HTR-8/SVneo (cell line): ENCODE data around the gene SERINC1.
A peak's percentile ranks its signal among the peaks of the same experiment; 100 is the strongest.

Source experiments
- DNase-seq: peaks from one replicate; pipeline ENCODE4 v3.0.0; 2011; ENCODE audit warnings: low spot score, mixed read lengths; ENCODE audit not compliant: insufficient read length
- FAIRE-seq: peaks from 2 replicates; lab custom pipeline; 2011; peaks lifted over from hg19 to GRCh38; lab: Jason Lieb, UNC

Gene SERINC1

GRCh38 chr6:122445274-122445673 is 26.3 kb downstream of the SERINC1 start:
- FAIRE-seq (no peak), DNase-seq (no peak)

DNA sequence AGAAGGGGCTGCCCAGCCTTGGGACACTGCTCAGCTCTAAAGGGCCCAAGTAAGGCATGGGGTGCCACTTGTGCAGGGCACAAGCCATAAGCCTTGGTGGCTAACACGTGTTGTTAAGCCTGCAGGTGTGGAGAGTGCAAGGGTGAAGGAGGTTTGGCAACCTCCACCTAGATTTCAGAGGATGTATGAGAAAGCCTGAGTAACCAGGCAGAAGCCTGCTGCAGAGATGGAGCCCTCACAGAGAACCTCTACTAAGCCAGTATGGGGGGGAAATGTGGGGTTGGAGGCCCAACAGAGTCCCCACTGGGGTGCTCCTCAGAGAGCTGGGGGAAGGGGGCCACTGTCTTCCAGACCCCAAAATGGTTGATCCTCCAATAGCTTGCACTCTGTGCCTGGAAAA is 32.6 kb downstream of the SERINC1 start:
- FAIRE-seq (no peak), DNase-seq (no peak)

DNA sequence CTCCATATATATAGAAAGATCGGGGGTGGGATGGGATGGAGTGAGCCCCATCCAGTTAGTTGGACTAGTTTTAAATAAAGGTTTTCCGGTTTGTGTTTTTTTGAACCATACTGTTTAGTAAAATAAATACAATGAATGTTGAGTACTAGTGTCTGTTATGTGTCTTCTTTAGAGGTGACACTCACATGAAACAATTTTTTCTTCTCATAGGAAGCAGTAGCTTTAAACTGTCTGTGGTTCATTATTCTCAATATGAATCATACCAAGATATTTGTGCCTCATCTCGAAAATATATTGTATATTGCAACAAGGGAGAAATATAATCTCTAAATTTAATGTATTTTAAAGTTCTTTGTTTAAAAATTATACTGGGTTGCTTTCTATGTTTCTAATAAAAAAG is 38.8 kb downstream of the SERINC1 start:
- DNase-seq = no peak
- FAIRE-seq = no peak

DNA sequence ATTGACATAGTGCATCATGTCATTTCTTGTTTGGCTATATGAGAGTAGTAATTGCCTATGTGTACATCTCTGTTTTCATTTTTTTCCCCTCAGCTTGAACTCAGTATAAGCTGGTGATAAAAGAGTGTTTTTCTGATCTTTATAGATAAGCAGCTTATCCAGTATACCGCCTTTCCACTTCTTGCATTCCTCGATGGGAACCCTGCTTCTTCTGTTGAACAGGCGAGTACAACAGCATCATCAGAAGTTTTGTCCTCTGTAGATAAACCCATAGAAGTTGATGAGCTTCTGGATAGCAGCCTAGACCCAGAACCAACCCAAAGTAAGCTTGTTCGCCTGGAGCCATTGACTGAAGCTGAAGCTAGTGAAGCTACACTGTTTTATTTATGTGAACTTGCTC is 39.8 kb downstream of the SERINC1 start:
- FAIRE-seq = no peak
- no peak for DNase-seq

DNA sequence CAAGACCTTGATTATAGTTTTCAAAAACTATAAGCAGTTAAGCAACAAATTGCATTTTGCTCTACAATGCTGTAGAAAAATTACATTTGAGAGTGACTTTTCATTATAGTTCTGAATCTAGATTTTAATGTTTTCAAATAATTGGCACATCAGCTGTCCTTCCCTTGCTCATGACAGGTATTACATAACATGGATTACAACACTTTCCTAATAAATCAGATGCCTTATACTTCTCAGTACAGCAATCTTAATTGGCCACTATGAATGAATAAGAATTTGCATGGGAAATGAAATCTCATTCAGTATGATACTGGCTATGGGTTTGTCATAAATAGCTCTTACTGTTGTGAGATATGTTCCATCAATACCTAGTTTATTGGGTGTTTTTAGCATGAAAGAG is 42.3 kb downstream of the SERINC1 start:
- FAIRE-seq (no peak), DNase-seq (no peak)

DNA sequence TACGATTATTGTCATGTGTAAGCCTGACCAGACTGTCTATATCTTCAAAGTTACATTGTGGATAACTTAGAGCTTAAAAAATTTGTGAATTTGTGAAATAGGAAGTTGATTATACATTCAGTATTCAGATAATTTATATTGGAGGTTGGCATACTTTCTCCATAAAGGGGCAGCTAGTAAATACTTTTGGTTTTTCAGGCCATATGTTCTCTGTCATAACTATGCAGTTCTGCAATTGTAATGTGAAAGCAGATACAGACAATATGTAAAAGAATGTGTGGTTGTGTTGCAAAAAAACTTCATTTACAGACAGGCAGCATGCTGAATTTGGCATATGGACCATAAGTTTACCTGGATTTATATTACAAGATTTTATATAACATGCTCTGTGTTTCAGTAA is 42.8 kb downstream of the SERINC1 start:
- FAIRE-seq = no peak
- DNase-seq = no peak

- DNase-seq = no peak
- no peak for FAIRE-seq
These were observed 45.0 kb downstream of the SERINC1 start for GRCh38 chr6:122426597-122426996.

GRCh38 chr6:122423734-122424133 is 47.9 kb downstream of the SERINC1 start:
- FAIRE-seq (no peak), DNase-seq (no peak)

- no peak for DNase-seq
These were observed 48.9 kb downstream of the SERINC1 start for GRCh38 chr6:122422614-122423267.

GRCh38 chr6:122422003-122422402 is 49.6 kb downstream of the SERINC1 start:
- FAIRE-seq = no peak
- DNase-seq = no peak

More at GRCh38 chr6:122422614-122423267, 48.9 kb downstream of the SERINC1 start:
- peak; percentile 77 for FAIRE-seq

GRCh38 chr6:122416825-122417224 is 54.8 kb downstream of the SERINC1 start:
- DNase-seq (no peak), FAIRE-seq (no peak)

DNA sequence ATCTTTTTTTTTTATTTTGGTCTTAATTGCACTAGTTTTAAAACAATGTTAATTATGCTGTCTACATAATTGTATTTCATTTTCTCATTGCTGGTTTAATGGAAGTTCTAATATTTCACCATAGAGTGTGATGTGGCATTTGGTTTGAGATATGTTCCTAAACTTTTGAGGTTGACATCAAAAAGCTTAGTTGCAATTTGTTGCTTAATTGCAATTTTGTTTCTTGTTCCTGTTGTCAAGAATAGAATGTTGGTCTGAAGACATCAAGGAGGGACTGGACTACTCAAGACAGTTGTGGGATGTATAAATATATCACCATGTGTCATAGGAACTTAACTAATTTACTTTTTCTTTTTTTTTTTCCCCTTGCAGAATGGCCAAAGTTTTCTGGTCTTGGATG is 59.6 kb downstream of the SERINC1 start:
- DNase-seq (no peak), FAIRE-seq (no peak)

- FAIRE-seq = no peak
- no peak for DNase-seq
These were observed 62.7 kb downstream of the SERINC1 start for GRCh38 chr6:122408702-122409458.

- DNase-seq (no peak), FAIRE-seq (no peak)
These were observed 63.4 kb downstream of the SERINC1 start for GRCh38 chr6:122408240-122408639.

DNA sequence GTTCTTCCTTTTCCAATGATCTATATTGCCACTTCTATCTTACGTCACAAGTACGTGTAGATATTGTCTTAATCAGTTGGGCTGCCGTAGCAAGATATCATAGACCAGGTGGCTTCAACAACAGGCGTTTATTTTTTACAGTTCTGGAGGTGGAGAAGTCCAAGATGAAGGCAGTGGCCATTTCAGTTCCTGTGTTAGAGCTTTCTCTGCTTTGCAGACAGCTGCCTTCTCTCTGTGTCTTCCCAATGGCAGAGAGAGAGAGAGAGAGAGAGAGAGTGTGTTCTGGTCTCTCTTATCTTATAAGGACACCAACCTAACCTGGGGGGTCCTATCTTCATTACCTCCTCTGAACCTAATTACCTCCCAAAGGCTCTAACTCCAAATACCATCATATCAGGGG is 63.9 kb downstream of the SERINC1 start:
- FAIRE-seq (no peak), DNase-seq (no peak)

- DNase-seq = no peak
These were observed 65.4 kb downstream of the SERINC1 start for GRCh38 chr6:122406187-122406586.

DNA sequence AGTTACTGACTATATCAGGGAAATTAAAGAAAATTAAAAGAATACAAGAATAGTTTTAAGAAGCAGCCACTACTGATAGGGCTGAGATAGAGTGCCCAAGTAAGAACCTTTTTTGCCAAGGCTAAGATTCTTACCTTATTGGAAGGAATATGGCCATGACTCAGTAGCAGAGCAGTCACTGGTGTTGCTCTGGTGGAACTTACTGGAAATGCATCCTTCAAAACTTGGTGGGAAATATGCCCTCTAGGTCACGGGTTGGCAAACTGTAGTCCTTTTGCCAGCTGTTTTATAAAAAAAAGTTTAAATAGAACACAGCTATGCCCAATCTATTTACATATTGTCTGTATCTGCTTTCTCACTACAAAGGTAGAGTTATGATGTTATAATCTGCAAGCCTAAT is 66.2 kb downstream of the SERINC1 start:
- DNase-seq (no peak), FAIRE-seq (no peak)

More at GRCh38 chr6:122406187-122406586, 65.4 kb downstream of the SERINC1 start:
- FAIRE-seq = no peak

GRCh38 chr6:122404444-122404843 is 67.2 kb downstream of the SERINC1 start:
- FAIRE-seq (no peak), DNase-seq (no peak)

DNA sequence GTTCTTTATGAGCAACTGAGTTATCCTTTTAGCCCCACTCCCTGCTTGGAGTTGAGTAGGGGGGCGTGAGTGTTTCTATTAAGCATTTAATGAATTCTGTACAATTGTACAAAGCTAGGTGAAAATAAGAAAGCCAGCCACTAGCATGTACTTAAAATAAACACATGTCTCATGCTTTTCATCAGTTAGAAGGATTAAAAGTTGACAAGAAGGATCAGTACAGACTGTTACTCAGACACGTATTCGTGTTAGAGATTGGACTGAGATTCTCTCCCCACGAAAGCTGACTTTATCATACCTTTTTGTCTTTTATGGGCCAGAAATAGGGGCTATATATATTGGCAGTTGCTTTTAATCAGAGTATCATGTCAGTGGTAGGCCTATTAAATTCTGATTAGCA is 70.5 kb downstream of the SERINC1 start:
- DNase-seq (no peak), FAIRE-seq (no peak)

DNA sequence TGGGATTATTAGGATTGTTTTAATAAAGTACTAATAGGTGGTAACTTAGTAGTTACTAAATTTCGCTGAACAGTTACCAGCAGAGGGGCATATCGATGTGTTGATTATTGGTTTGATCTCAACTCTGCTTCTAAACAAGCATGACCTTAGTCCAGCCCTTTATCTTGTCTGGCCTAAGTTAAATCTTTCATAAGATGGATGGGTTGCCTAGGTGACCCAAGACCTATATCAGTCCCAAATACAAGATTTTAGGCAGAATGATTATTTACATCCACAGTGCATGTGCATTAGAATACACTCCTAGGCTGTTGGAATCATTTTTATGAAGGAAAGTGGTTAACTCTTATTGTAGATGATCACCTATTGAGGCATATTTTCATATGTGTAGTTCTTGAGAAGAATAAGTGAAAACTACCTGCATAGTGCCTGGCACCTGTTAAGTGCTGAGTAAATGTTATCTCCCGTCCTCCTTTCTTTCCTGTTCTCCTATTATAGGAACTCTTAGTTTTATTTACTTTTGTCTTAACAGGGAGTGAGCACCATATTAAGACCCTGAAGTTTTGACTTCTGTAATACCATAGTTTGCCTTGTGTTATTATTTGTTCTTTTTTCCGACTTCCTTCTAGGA is 71.0 kb downstream of the SERINC1 start:
- FAIRE-seq (no peak), DNase-seq (no peak)

DNA sequence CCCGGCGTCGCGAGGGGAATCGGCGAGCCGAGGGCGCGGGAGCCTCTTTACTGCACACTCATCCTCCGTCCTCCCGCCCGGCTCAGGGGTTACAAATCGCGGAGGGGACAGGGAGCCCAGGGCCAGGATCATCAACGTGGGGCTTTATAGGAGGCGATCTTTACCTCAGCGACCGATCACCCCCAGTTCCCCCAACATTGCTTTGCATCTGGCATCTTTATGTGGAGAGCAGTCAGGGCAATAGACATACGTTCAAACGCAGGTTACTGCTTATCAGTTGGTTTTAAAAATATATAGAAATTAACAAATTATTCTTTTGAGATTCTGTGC is 71.5 kb downstream of the SERINC1 start:
- DNase-seq (no peak), FAIRE-seq (no peak)
